ENCODE results near the gene TWIST2. TPM values are rescaled to one million over a fixed set of nuclear protein-coding genes. Genes with fewer than 3 reads are reported as not detected.

Gene TWIST2
- total RNA-seq, 1 donor from 2014 or later, result 0.83 TPM

DNA sequence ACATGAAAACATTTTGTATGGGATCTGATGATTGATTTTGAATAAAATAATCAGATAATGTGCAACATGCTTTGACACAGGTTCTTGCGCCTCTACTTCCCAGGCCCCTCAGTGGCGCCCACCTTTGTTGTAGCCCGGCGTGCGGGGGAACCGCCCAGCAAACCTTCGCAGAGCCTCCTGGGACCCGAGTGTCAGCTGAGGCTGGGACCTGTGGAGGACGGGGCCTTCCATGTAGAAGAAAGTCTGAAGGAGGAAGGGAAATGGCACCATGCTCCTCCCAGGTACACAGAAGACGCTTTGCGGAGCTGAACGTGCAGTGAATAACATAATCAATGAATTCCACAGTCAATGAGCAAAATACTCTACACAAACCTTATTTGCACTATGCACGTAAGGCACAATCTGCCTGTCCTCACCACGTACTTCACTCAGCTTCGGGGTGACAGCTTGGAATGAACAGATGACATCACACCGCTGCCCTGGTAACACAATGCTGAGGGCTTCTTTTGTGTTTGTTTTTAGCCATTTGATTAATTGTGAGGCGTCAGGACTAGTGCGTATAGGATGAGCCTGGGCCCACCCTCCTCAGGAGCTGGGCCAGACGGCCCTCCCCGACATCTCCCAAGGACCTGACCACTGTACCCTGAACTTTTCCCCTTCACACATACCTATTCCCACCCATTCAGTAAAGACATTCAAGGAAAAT, 78.1 kb downstream of the TWIST2 start:
- intact Hi-C loops (cut with DNase I), result no loop called here
- DNase-seq (ENCODE audit: low spot score), result peak; percentile 55

DNA sequence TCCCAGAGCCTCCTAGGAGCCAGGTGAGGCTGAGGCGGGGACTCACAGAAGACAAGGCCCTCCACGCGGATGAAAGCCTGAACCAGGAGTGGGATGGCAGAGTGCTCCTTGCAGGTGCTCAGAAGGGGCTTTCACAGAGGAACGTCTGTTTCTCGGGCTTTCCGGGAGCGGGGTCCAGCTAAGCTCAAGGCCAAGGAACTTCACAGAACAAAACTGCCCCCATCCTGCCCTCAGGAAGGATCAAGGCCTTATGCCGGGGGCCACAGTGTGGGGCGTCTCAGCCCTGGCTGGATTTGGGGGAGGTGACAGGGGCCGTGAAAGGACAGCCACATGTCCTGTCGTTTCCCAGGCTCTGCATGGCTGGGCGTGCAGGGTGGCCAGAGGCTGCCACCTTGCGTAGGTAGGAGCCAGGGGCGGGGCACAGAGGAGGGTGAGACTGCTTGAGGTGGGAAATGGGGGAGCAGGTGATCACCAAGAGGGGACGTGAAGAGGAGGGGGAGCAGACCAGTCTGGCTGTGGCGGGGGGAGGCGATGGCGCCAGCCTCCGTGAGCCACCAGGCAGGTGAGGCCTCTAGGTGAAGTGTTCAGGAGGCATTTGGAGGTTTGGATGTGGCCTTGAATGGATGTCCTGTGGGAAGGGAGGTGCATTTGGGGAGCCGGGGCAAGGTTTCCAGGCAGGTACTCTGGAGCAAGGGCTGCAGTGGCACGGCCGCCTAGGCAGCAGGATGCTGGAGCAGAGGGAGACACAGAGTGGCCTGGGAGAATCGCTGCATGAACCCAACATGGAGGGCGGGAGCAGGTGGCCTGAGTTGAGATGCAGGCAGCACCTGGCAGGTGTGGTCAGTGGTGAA, 79.1 kb downstream of the TWIST2 start:
- DNase-seq (ENCODE audit: low spot score), result peak; percentile 67
- intact Hi-C loops (cut with DNase I), result no loop called here

DNA sequence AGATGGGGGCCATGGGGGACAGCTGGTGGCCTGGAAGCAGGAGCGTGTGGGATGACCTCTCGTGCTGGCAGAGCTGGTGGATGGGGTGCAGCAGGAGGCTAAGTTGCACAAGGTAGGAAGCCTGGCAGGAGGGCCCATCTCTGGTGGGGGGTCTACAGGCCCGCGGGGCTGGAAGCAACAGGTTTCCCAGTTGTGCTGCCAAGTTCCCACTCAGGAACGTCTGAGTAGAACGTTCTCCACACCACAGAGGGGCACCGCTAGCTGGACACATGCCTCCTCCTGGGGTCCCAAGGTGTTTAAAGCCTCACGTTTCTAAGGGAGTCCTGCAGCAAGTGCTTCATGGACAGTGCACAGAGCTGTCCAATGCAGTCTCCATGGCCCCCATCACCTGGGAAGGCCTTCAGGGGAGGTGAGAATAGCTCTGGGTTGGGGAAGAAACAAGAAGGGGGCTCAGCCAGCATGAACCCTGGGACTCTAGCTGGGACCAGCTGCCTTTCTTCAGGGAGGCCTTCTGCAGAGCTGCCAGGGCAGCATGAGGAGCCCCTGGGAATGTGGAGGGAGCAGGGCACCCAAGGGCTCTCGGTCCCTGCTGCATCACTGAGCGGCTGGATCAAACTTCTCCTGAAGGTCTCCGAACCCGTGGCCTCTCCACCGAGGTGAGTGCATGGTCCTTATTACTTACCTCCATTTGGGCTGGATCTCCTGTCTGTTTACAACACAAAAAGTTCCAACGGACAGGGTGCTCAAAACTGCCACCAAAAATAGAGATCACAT, 80.0 kb downstream of the TWIST2 start:
- intact Hi-C loops (cut with DNase I), result no loop called here
- peak; percentile 72 for DNase-seq (ENCODE audit: low spot score)

DNA sequence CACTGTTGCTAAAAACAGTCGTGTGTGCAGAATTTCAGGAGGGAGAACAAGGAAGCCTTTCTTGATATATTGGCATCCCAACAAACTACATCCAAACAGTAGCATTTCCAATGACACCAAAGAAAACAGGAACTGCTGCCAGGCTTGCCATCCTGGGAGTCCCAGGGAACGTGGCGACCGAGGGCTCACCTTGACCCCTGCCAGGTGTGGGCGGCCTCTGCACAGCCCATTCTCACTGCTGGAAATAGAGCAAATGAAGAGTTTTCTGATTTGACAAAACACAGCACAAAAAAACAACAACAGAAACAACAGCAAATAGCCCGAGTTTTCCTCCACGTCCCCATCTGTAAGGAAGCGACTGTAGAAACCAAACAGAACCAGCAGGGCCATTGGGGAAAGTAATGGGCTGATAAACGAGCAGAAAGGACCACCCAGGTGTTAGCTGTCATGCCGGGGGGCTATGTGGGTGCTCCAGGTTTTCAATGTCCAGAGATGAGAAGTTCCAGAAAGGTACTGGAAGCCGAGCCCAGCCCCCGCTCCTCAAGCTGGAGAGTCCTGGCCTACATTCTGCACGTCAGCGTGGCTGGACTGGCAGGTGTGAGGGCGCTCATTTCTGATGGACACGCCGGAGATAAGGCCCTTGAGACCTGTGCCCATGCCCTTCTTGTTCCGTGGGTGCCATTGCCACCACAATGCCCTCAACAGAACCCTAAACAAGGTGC, 80.8 kb downstream of the TWIST2 start:
- peak; percentile 61 for DNase-seq (ENCODE audit: low spot score)
- intact Hi-C loops (cut with DNase I), result no loop called here

DNA sequence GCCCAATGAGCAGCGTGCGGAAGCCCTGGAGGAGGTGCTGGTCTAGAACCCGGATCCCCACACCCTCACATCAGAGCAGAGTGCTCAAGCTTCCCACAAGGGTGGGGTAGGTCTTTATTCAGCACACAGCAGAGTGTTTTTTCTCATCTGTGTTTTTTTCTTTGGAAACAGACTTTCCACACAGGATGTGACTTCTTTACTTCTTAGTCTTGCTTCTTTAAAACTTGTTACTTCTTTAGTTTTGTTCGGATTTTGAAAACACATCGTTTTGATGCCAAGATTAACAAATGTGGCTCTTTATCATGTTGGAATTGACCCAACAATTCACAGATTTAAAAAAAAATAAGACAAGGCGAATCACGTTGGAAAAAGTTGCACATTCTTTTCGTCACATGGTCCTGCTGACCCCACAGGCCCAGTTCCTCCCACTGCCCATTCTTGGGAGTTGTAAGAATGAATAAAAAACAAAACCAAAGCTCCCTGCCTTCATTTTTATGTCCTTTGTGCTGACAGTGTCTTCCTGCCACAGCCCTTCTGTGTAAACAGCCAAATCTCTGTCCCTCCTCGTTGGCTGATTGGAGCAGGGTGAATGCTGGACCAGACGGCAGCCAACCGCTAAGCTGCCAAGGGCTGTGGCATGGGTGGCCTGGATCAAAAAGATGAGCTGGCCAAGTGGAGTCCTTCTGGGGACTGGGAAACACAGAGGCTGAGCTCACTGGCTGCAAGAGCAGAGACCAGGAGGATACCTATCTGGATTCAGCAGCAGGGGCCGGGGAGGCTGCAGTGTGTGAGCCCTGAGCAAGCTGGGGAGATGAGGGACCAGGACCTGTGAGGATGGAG, 81.6 kb downstream of the TWIST2 start:
- peak; percentile 76 for DNase-seq (ENCODE audit: low spot score)
- intact Hi-C loops (cut with DNase I), result no loop called here

DNA sequence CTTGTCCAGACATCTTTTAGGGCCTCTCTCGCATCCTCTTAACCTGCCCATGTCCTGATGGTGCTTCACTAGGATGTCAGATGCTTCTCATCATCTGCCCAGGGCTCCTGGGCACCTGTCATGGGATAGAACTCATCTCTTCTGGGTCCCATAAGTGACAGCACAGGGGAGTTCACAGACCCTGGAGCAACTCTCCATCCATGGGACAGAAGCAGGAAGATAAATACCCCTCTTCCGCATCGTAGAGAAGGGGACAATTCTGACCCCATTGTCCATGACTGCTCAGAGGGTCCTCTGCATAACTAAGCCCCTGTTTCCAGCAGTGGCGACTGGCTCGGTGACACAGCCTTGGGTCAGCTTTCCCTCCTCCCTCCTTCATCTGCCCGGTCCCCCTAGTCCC, 82.3 kb downstream of the TWIST2 start:
- DNase-seq (ENCODE audit: low spot score), result no peak

DNA sequence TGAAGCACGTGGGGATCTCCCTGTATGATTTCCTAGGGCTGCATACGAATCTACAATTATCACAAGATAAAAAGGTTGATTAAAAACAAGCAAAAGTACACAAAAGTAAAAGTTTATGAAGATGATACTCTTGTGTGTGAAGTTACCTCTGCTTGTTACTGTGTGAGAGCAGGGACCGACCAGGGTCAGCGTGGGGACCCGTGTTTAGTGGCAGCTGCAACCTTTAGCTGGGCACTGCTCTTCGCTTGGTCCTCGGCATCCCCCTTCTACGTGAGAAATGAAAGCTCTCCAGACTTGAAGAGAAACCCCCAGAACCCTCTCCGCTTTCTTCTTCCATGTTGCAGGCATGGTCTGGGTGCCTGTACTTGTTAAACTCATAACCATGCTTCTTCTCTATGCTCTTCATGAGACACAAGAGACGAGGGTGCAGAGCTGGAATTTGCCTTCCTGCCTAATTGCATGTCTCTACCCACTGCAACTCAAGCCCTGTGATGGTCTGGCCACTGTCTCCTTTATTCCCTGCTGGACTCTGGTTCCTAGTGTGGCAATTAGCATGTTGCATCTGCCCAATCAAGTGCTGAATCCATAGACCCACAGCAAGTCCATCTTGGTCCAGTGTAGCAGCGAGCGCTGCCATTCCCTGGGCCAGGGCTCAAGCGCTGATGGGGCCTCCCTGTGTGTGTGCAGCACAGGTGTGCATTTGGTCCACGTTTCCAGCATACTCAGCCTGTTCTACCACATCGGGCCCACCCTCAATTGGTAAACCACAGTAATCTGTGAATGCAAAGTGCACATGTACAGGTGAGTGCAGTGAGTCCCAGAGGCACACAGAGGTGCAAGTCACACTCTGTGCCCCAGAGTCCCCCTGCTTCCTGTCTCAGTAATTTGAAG, 88.5 kb downstream of the TWIST2 start:
- DNase-seq (ENCODE audit: low spot score), result no peak
- intact Hi-C loops (cut with DNase I), result loop anchor here (5.0 kb wide), 1 partner anchor 89 kb away; the partner anchor contains the start of gene TWIST2

More for the DNA sequence above, 82.3 kb downstream of the TWIST2 start:
- intact Hi-C loops (cut with DNase I), result no loop called here

DNA sequence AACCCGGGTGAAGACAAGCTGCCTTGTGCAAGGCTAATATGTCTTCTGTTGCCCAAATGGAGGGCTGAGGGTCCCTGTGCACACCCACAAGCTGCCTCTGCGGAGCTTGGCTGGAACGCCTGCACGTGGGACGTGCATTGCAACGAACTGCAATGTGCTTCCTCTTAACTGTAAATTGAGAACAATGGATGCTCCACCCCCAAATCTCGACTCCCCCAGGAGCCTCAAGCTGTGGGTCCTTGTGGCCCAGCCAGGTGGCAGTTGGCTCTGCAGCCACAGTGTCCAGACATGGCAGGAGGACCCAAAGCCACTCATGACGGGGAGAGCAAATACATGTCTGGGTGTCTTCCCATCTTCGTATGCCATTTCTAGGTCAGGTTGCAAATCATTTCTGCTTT, 90.1 kb downstream of the TWIST2 start:
- intact Hi-C loops (cut with DNase I), result loop anchor here (5.0 kb wide), 1 partner anchor 91 kb away; the partner anchor contains the start of gene TWIST2
- DNase-seq (ENCODE audit: low spot score), result no peak

DNA sequence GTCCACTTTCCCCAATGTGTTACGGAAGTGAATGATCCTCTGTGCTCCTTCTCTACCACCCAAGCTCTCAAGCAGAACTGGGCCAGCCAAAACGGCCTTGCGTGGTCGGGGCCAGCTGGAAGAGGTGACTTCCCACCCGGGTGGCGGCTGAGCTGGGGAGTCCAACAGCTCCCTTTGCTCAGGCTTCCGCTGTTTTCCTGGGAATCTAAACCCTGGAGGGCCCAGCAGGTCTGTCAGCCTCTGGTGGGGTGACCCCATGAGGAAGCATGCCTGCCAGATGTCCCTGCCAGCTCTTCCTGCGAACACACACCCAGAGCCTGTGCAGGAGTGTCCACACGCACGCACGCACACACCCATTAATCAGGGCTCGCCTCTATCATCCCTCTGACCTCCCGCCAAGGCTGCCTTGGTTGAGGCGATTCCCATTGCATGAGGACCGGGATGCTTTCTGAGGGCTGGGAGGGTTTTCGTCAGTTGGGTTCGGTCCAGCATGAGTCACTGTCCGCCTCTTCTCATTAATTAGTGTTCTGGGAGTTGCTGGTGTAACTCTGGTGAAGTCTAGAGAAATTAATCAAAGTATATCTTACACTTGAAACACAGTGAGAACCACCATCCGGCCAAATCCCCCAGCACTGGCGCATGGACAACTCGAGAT, 90.6 kb downstream of the TWIST2 start:
- DNase-seq (ENCODE audit: low spot score), result no peak
- intact Hi-C loops (cut with DNase I), result loop anchor here (5.0 kb wide), 1 partner anchor 91 kb away; the partner anchor contains the start of gene TWIST2

DNA sequence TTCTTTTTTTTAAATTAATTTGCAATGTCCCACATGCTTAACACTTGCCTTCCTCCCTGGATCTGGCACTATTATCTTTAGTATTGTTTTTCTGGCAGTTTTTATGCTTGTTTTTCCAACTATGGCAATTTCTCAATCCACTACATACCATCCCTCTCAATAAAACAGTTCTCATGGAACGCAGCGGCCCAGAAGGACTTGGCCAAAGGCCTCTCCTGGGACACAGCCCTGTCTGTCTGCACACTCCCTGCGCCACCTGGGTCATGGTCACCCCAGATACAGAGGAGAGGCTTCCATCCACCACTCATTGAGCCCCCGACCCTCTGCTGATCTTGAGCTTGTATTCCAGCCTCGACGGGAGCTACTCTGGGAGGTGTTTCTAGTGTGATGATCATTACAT, 91.2 kb downstream of the TWIST2 start:
- intact Hi-C loops (cut with DNase I), result loop anchor here (5.0 kb wide), 1 partner anchor 92 kb away; the partner anchor contains the start of gene TWIST2

DNA sequence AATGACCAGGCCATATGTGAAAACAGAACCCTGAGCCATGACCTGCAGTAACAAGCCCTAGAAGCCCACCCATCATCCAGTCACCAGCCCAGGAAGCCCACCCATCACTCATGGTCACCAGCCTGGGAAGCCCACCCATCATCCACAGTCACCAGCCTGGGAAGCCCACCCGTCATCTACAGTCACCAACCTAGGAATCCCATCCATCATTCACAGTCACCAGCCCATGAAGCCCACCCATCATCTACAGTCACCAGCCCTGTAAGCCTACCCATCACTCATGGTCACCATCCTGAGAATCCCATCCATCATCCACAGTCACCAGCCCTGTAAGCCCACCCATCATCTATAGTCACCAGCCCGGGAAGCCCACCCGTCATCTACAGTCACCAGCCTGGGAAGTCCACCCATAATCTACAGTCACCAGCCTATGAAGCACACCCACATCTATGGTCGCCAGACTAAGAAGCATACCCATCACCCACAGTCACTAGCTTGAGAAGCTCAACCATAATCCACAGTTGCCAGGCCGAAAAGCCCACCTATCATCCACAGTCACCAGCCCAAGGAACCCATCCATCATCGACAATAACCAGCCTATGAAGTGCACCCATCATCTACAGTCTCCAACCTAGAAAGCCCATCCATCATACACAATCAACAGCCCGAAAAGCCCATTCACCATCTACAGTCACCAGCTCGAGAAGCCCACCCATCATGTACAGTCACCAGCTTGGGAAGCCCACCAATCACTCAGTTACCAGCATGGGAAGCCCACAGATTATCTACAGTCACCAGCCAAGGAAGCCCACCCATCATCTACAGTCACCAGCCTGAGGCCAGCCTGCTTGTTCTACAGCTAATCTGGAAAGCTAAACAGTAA, 91.9 kb downstream of the TWIST2 start:
- peak; percentile 38 for DNase-seq (ENCODE audit: low spot score)
- intact Hi-C loops (cut with DNase I), result loop anchor here (5.0 to 10.0 kb wide), 2 partner anchors 92 to 155 kb away; partner anchors contain the start of gene TWIST2

More for the DNA sequence above, 91.2 kb downstream of the TWIST2 start:
- peak; percentile 56 for DNase-seq (ENCODE audit: low spot score)

DNA sequence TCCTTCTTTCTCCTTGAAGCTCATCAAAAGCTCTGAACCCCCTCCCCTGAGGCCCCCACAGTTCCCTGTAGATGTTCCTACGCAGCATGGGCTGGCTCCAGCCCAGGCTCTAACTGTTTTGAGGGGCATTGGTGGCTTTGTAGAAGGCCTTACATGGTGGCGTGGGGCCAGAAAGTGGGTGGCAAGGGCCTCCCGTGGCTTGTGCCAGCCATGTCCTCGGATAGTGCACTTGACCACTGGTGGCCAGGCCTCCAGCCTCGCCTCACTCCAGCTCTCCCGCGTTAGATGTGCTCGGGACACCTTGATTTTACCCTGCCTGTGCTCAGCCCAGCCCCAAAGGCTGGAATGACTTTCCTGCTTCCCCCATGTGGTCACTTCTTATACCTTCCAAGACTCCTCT, 92.9 kb downstream of the TWIST2 start:
- intact Hi-C loops (cut with DNase I), result loop anchor here (10.0 kb wide), 1 partner anchor 156 kb away; no protein-coding TSS in a partner anchor
- DNase-seq (ENCODE audit: low spot score), result peak; percentile 74

DNA sequence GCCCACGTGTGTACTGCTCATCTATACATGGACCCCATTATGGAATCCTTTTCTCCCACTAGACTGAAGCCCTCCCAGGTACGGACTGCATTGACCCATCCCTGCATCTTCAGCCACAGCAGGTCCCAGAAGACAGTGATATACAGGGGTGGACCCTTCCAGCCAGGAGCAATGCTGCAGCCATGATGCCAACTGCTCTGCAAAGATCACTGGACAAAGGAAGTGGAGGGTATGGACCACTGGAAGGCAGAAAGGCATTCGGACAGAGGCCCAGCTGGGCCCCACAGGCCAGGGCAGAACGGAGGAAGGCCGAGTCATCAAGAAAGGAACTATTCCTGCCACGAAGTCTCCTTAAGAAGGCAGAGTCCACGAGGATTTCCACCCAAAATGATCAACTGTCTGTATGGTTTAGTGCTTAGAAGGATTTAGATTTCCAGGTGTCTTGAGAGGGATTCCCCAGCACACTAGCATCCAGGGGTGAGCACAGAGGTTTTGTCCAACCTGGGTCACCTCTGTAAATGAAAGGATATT, 93.4 kb downstream of the TWIST2 start:
- intact Hi-C loops (cut with DNase I), result loop anchor here (10.0 kb wide), 1 partner anchor 157 kb away; no protein-coding TSS in a partner anchor
- peak; percentile 36 for DNase-seq (ENCODE audit: low spot score)

DNA sequence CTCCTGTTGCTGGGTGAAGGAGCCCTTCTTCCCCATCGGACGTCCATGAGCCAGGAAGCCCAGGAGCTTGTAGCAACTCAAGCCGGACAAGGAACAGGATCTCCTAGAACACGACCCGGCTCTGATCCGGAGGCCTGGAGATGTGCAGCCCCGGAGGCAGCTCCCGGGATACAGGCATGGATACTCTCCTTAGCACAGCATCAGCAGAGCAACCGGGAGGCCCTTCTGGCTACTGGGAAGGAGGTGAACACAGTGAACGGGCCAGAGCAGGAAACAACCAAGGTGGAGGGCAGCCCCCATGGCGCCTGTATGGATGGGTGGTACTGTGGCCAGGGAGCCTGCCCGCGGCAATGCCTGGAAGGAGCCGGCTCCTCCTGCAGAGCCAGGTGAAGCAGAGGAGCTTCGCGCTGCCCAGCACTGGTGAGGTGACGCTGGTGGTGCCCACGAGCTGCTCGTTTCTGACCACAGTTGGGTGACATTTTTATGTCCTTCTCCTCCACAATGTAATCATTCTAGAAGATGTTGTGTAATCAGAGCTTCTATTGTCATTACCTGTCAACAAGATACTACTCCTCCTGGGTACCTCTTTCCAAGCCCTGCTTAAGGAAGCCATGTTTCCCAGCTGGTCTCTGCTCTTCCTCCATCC, 94.3 kb downstream of the TWIST2 start:
- DNase-seq (ENCODE audit: low spot score), result peak; percentile 71

More for the DNA sequence above, 94.3 kb downstream of the TWIST2 start:
- intact Hi-C loops (cut with DNase I), result loop anchor here (10.0 kb wide), 1 partner anchor 157 kb away; no protein-coding TSS in a partner anchor
